GM12878 (cell line): ENCODE results near the gene FAM20B. TPM values are rescaled to one million over a fixed set of nuclear protein-coding genes. Genes with fewer than 3 reads are reported as not detected.

Experiments used
- ATAC-seq: fragments of 200-7000 bp; cut with Tn5 transposase; 3 replicates; pipeline ENCODE4 v1.9.1; 2020; ENCODE audit warnings: mild to moderate bottlenecking, moderate library complexity
- BruUV-seq: library from RNA; stranded (reverse); fragments of 400-500 nt; replicated peaks from 2 replicates; lab custom pipeline; 2021; lab: Mats Ljungman, UMichigan
- CTCF ChIA-PET: fragments of 300-600 bp; sonication (Branson Sonifier 250); formaldehyde crosslinking; extraction: SDS; loops from one replicate; lab custom pipeline; 2021; ENCODE audit warnings: inconsistent platforms; lab: Yijun Ruan, JAX
- POLR2A ChIA-PET: fragments of 350-600 bp; formaldehyde crosslinking; extraction: SDS; loops from one replicate; lab custom pipeline; 2021; ENCODE audit warnings: inconsistent platforms; lab: Charles Lee
- RAD21 ChIA-PET: fragments of 300-600 bp; sonication (Branson Sonifier 250); formaldehyde crosslinking; loops from one replicate; lab custom pipeline; 2023; ENCODE audit warnings: antibody characterized with exemption; ENCODE audit not compliant: unreplicated experiment; lab: Charles Lee
- SMC1A ChIA-PET: fragments of 300-600 bp; sonication (Branson Sonifier 250); formaldehyde crosslinking; loops from one replicate; lab custom pipeline; 2023; ENCODE audit not compliant: unreplicated experiment, uncharacterized antibody; lab: Charles Lee
- DNase-seq: peaks from one replicate; pipeline ENCODE4 v3.0.0-alpha.2; 2011; ENCODE audit warnings: low read depth, low spot score
- FAIRE-seq: peaks from 3 replicates; lab custom pipeline; 2011; peaks lifted over from hg19 to GRCh38; lab: Jason Lieb, UNC
- H2AFZ ChIP-seq: 2 replicates; pipeline ENCODE4 v1.6.0; 2011; ENCODE audit warnings: low read depth, low read length, control low read depth; ENCODE audit not compliant: control insufficient read depth
- H3K27ac ChIP-seq: 2 replicates; pipeline ENCODE4 v1.5.1; 2011; ENCODE audit warnings: control low read depth; ENCODE audit not compliant: control insufficient read depth, insufficient read depth
- H3K27me3 ChIP-seq, 2 experiments: replicated peaks in 1 of 2; 2 replicates each; pipeline versions ENCODE4 v1.6.0 to v1.6.1; 2011; ENCODE audit warnings: low read length in 1 of 2; ENCODE audit not compliant: control insufficient read depth in 2 of 2, insufficient read depth in 2 of 2
- H3K36me3 ChIP-seq, 2 experiments: 2 replicates each; pipeline ENCODE4 v1.5.1; 2011; ENCODE audit warnings: low read length in 1 of 2; ENCODE audit not compliant: control insufficient read depth in 2 of 2, insufficient read depth in 2 of 2
- H3K4me1 ChIP-seq: 2 replicates; pipeline ENCODE4 v1.6.1; 2011; ENCODE audit warnings: mild to moderate bottlenecking, low read length, moderate library complexity, mixed read lengths; ENCODE audit not compliant: control insufficient read depth, insufficient read depth
- H3K4me2 ChIP-seq: 2 replicates; pipeline ENCODE4 v1.6.0; 2011; ENCODE audit warnings: control low read depth; ENCODE audit not compliant: control insufficient read depth, insufficient read depth
- H3K4me3 ChIP-seq: fragments of 200-600 bp; sonication (generic); 2 replicates; pipeline ENCODE4 v1.5.1; 2016
- H3K79me2 ChIP-seq: 2 replicates; pipeline ENCODE4 v1.6.0; 2011; ENCODE audit warnings: low read length; ENCODE audit not compliant: control insufficient read depth, insufficient read depth
- H3K9ac ChIP-seq: 2 replicates; pipeline ENCODE4 v1.8.0; 2011; ENCODE audit warnings: low read length, control low read depth, mixed read lengths; ENCODE audit not compliant: control insufficient read depth, insufficient read depth
- H3K9me3 ChIP-seq: replicated peaks from 3 replicates; pipeline ENCODE4 v1.5.1; 2011; ENCODE audit warnings: mild to moderate bottlenecking, low read length; ENCODE audit not compliant: control insufficient read depth, insufficient read depth
- H4K20me1 ChIP-seq: 2 replicates; pipeline ENCODE4 v1.6.0; 2011; ENCODE audit not compliant: control insufficient read depth, insufficient read depth
- EED ChIP-seq: sonication (generic); IDR thresholded peaks from 2 replicates; pipeline ENCODE4 v1.6.1; 2016; ENCODE audit warnings: antibody characterized with exemption, low read depth
- JUNB ChIP-seq: IDR thresholded peaks from 2 replicates; pipeline ENCODE4 v1.6.1; 2016; ENCODE audit warnings: antibody characterized with exemption, mild to moderate bottlenecking
- KLF5 ChIP-seq: fragments of 450-650 bp; IDR thresholded peaks from 2 replicates; pipeline ENCODE4 v1.6.1; 2014; ENCODE audit warnings: mild to moderate bottlenecking; ENCODE audit not compliant: partially characterized antibody
- LARP7 ChIP-seq: fragments of 450-650 bp; IDR thresholded peaks from 2 replicates; pipeline ENCODE4 v1.6.1; 2017; ENCODE audit warnings: mild to moderate bottlenecking
- MTA2 ChIP-seq: fragments of 450-650 bp; IDR thresholded peaks from 2 replicates; pipeline ENCODE4 v1.6.1; 2016; ENCODE audit warnings: low read depth, mild to moderate bottlenecking, moderate library complexity
- NFIC ChIP-seq: IDR thresholded peaks from 2 replicates; pipeline ENCODE4 v1.6.1; 2012; ENCODE audit warnings: low read depth, mild to moderate bottlenecking, inconsistent platforms, low read length, moderate library complexity
- SIN3A ChIP-seq: IDR thresholded peaks from 2 replicates; pipeline ENCODE4 v1.6.1; 2012; ENCODE audit warnings: low read depth, low read length, improper control_type of control experiment
- SP1 ChIP-seq: IDR thresholded peaks from one replicate; pipeline ENCODE4 v1.6.1; 2011; ENCODE audit warnings: low read depth, low read length
- TARDBP ChIP-seq: IDR thresholded peaks from 2 replicates; pipeline ENCODE4 v1.6.1; 2016; ENCODE audit warnings: borderline replicate concordance
- ZNF217 ChIP-seq: fragments of 450-650 bp; IDR thresholded peaks from 2 replicates; pipeline ENCODE4 v1.6.1; 2017; ENCODE audit warnings: antibody characterized with exemption, mild to moderate bottlenecking
- ZNF622 ChIP-seq: fragments of 450-650 bp; IDR thresholded peaks from 2 replicates; pipeline ENCODE4 v1.6.1; 2017; ENCODE audit warnings: mild to moderate bottlenecking, inconsistent platforms
- WGBS: methylation state at CpG from one replicate; pipeline ENCODE4 v1.1.6; 2016; ENCODE audit warnings: low lambda C conversion rate; ENCODE audit not compliant: insufficient replicate concordance, insufficient coverage; ENCODE audit errors: missing lambda C conversion rate; 5-methylcytosine and 5-hydroxymethylcytosine counted together
- in situ Hi-C: fragments of 300-500 bp; cut with MboI; formaldehyde crosslinking; loops from 9 replicates; pipeline ENCODE4 v1.14.3; 2018; ENCODE audit warnings: mixed read lengths
- intact Hi-C: fragments of 100-400 bp; cut with micrococcal nuclease; formaldehyde crosslinking; loops from one replicate; pipeline ENCODE4 v1.14.2; 2022; ENCODE audit not compliant: unreplicated experiment
- polyA plus RNA-seq, 11 experiments: library from polyadenylated mRNA; depleted of rRNA in 4 of 11; unstranded in 6 of 11; stranded (reverse) in 5 of 11; fragments of >200 nt; fragmentation: Nextera tagmentation in 4 of 11; fragmentation: Illumina TruSeq in 1 of 11; extraction: Ambion mirVana in 4 of 11; extraction: Trizol in 1 of 11; gene quantifications; 1 replicate in 1 of 11; 2 replicates in 10 of 11; pipeline versions ENCODE4 v1.2.1 to v1.2.3, GENCODE V29; 2011 to 2016; ENCODE audit warnings: inconsistent platforms in 2 of 11, missing spikeins in 2 of 11, low read depth in 1 of 11
- total RNA-seq, 4 experiments: library from RNA; depleted of rRNA in 3 of 4; stranded (reverse); fragments of >200 nt in 3 of 4; fragmentation: Illumina TruSeq in 1 of 4; extraction: Trizol in 1 of 4; gene quantifications; 2 replicates each; pipeline versions ENCODE4 v1.2.1 to v1.2.3, GENCODE V29; 2013 to 2021
- TF ChIP-seq, protein P1 (sequence below): fragments of 150-350 bp; IDR thresholded peaks from 2 replicates; pipeline ENCODE4 v1.6.1; 2016; ENCODE audit warnings: low read depth, low read length
- TF ChIP-seq, protein P2 (sequence below): fragments of 450-650 bp; IDR thresholded peaks from 2 replicates; pipeline ENCODE4 v1.6.1; 2017; ENCODE audit warnings: mild to moderate bottlenecking, moderate library complexity
- TF ChIP-seq, protein P3 (sequence below): fragments of 450-650 bp; IDR thresholded peaks from 2 replicates; pipeline ENCODE4 v1.6.1; 2014; ENCODE audit warnings: mild to moderate bottlenecking

The FAM20B gene
- total and polyA plus RNA-seq, 10 of the 15 experiments (the other 5 are each of a cell fraction or from before 2014, with no cell fraction given), result 2.4 to 25.6 (median 12.8) TPM

DNA sequence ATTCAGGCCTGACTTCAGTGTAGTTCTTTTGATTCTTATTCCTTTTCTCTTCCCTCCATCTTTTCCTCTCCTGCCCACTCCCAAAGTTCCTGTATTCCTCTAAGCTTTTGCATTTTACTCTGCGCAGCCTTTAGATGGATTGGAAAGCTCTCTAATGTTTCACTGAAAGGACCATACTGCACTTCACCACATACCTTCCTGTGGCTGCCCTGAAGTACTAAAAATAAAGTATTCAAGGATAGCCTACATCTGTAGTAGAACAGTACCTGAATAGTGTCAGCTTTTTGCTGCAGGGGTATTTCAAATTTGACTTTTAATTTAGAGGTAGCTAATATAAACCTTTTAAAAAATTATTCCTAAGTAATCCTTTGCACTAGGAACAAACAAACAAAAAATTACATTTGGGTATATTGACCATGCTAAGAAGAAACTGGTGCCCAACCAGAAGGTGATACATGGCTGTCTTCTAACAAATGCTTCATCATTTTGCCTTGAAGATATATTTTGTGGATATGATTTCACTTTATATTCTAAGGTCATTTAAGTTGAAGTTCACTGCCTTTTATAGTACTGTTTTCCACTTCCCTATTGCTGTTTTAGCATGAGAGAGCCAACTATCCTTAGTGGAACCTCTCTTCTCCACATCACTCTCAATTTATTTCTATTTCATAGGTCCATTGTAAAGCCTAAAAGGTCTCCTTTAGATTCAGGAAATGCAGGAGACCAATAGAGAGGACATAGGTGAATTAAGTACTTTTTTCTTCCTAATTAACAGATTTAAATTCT lies 22.8 kb downstream of the FAM20B start (continued):
- TF ChIP-seq, protein P1, sequence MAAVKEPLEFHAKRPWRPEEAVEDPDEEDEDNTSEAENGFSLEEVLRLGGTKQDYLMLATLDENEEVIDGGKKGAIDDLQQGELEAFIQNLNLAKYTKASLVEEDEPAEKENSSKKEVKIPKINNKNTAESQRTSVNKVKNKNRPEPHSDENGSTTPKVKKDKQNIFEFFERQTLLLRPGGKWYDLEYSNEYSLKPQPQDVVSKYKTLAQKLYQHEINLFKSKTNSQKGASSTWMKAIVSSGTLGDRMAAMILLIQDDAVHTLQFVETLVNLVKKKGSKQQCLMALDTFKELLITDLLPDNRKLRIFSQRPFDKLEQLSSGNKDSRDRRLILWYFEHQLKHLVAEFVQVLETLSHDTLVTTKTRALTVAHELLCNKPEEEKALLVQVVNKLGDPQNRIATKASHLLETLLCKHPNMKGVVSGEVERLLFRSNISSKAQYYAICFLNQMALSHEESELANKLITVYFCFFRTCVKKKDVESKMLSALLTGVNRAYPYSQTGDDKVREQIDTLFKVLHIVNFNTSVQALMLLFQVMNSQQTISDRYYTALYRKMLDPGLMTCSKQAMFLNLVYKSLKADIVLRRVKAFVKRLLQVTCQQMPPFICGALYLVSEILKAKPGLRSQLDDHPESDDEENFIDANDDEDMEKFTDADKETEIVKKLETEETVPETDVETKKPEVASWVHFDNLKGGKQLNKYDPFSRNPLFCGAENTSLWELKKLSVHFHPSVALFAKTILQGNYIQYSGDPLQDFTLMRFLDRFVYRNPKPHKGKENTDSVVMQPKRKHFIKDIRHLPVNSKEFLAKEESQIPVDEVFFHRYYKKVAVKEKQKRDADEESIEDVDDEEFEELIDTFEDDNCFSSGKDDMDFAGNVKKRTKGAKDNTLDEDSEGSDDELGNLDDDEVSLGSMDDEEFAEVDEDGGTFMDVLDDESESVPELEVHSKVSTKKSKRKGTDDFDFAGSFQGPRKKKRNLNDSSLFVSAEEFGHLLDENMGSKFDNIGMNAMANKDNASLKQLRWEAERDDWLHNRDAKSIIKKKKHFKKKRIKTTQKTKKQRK, result no peak
- no peak for TF ChIP-seq KLF5
- TF ChIP-seq NFIC, result no peak

DNA sequence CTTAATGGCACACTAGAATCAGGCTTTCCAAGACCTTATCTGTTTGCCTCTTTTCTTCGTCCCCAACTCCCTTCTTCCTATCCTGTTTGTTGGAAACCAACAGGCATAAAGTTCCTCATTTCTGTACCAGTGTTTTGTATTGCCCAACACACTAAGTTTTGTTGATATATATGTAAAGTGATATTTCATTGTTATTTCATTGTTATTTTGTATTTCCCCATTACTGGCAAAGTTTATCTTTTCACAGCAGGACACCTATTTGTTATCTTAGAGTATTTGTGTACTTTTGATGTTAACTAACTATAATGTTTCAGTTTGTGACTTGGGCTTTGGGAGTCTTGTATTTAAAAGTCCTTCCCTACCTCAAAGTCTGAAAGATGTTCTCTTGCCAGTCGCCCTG lies 27.1 kb downstream of the FAM20B start:
- no peak overlapping the region for H3K4me3 ChIP-seq
- no peaks in the 10 kb centered on the region for H3K9me3 ChIP-seq
- in situ Hi-C loops (no loop called here), intact Hi-C loops (no loop called here)
- peaks cover 0 to 3% of the 10 kb centered on the region in 2 experiments; a peak in 2 of 4 replicates for H3K36me3 ChIP-seq
- no peak overlapping the region for H3K4me2 ChIP-seq
- ChIA-PET POLR2A (no interaction called here), SMC1A (no interaction called here), RAD21 (no interaction called here), CTCF (no interaction called here)
- no peak for DNase-seq
- H3K27me3 ChIP-seq, result no peaks in the 10 kb centered on the region
- no peak overlapping the region for H3K9ac ChIP-seq
- H3K4me1 ChIP-seq, result no peaks in the 10 kb centered on the region
- WGBS, result 95% methylated on average over 2 of the region's 2 CpGs
- ATAC-seq, result no peak
- H4K20me1 ChIP-seq, result no peaks in the 10 kb centered on the region
- H3K27ac ChIP-seq, result no peak overlapping the region
- no peaks in the 10 kb centered on the region for H3K79me2 ChIP-seq
- BruUV-seq, result no TSS peak
- FAIRE-seq, result no peak
- no peak overlapping the region for H2AFZ ChIP-seq
- TF ChIP-seq EED, result no peak
- TF ChIP-seq, protein P2, sequence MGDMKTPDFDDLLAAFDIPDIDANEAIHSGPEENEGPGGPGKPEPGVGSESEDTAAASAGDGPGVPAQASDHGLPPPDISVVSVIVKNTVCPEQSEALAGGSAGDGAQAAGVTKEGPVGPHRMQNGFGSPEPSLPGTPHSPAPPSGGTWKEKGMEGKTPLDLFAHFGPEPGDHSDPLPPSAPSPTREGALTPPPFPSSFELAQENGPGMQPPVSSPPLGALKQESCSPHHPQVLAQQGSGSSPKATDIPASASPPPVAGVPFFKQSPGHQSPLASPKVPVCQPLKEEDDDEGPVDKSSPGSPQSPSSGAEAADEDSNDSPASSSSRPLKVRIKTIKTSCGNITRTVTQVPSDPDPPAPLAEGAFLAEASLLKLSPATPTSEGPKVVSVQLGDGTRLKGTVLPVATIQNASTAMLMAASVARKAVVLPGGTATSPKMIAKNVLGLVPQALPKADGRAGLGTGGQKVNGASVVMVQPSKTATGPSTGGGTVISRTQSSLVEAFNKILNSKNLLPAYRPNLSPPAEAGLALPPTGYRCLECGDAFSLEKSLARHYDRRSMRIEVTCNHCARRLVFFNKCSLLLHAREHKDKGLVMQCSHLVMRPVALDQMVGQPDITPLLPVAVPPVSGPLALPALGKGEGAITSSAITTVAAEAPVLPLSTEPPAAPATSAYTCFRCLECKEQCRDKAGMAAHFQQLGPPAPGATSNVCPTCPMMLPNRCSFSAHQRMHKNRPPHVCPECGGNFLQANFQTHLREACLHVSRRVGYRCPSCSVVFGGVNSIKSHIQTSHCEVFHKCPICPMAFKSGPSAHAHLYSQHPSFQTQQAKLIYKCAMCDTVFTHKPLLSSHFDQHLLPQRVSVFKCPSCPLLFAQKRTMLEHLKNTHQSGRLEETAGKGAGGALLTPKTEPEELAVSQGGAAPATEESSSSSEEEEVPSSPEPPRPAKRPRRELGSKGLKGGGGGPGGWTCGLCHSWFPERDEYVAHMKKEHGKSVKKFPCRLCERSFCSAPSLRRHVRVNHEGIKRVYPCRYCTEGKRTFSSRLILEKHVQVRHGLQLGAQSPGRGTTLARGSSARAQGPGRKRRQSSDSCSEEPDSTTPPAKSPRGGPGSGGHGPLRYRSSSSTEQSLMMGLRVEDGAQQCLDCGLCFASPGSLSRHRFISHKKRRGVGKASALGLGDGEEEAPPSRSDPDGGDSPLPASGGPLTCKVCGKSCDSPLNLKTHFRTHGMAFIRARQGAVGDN, result no peak
- TF ChIP-seq SP1, result no peak
- no peak for TF ChIP-seq TARDBP
- TF ChIP-seq ZNF622, result no peak
- no peak for TF ChIP-seq SIN3A
- TF ChIP-seq, protein P3, sequence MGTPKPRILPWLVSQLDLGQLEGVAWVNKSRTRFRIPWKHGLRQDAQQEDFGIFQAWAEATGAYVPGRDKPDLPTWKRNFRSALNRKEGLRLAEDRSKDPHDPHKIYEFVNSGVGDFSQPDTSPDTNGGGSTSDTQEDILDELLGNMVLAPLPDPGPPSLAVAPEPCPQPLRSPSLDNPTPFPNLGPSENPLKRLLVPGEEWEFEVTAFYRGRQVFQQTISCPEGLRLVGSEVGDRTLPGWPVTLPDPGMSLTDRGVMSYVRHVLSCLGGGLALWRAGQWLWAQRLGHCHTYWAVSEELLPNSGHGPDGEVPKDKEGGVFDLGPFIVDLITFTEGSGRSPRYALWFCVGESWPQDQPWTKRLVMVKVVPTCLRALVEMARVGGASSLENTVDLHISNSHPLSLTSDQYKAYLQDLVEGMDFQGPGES, result no peak
- TF ChIP-seq LARP7, result no peak
- TF ChIP-seq ZNF217, result no peak
- no peak for TF ChIP-seq JUNB
- no peak for TF ChIP-seq MTA2
